OCI-LY1 (cell line): ENCODE measurements around the gene GLT6D1.

Experiments used
- H2AFZ ChIP-seq: fragments of 200-600 bp; sonication (generic), shearing (Covaris generic); 2 replicates; pipeline ENCODE4 v1.6.0; 2014; ENCODE audit warnings: antibody characterized with exemption, mild to moderate bottlenecking, low read length
- H3F3A ChIP-seq: fragments of 200-600 bp; sonication (generic), shearing (Covaris generic); 2 replicates; pipeline ENCODE4 v1.6.0; 2014; ENCODE audit warnings: mild to moderate bottlenecking, antibody characterized with exemption, low read length, moderate library complexity; ENCODE audit not compliant: insufficient read depth
- H3K27ac ChIP-seq: fragments of 200-600 bp; sonication (generic); 2 replicates; pipeline ENCODE4 v1.5.1; 2014; ENCODE audit warnings: low read length, mixed run types, mild to moderate bottlenecking, low read depth; ENCODE audit not compliant: poor library complexity, severe bottlenecking
- H3K27me3 ChIP-seq: fragments of 200-600 bp; sonication (generic); 2 replicates; pipeline ENCODE4 v1.6.0; 2014; ENCODE audit warnings: antibody characterized with exemption, mild to moderate bottlenecking, low read length, moderate library complexity; ENCODE audit not compliant: insufficient read depth
- H3K36me3 ChIP-seq: fragments of 200-600 bp; sonication (generic); 2 replicates; pipeline ENCODE4 v1.6.1; 2014; ENCODE audit warnings: mild to moderate bottlenecking, antibody characterized with exemption, low read length, moderate library complexity, mixed read lengths; ENCODE audit not compliant: insufficient read depth
- H3K4me1 ChIP-seq: fragments of 200-600 bp; sonication (generic); 2 replicates; pipeline ENCODE4 v1.5.1; 2014; ENCODE audit warnings: mild to moderate bottlenecking, low read length, moderate library complexity; ENCODE audit not compliant: insufficient read depth, severe bottlenecking
- H3K4me2 ChIP-seq: fragments of 200-600 bp; sonication (generic), shearing (Covaris generic); 2 replicates; pipeline ENCODE4 v1.6.1; 2014; ENCODE audit warnings: low read length
- H3K4me3 ChIP-seq: fragments of 200-600 bp; sonication (generic); 2 replicates; pipeline ENCODE4 v1.5.1; 2014; ENCODE audit warnings: low read length, low read depth, mild to moderate bottlenecking, mixed read lengths; ENCODE audit not compliant: poor library complexity, severe bottlenecking
- H3K79me2 ChIP-seq: fragments of 200-600 bp; shearing (Covaris generic); 2 replicates; pipeline ENCODE4 v1.6.1; 2016; ENCODE audit warnings: mixed run types, low read length, mixed read lengths; ENCODE audit not compliant: insufficient read depth
- H3K9ac ChIP-seq: fragments of 200-600 bp; sonication (generic), shearing (Covaris generic); 2 replicates; pipeline ENCODE4 v1.6.1; 2014; ENCODE audit warnings: mild to moderate bottlenecking, low read length, mixed read lengths
- H3K9me2 ChIP-seq: fragments of 200-600 bp; sonication (generic), shearing (Covaris generic); 2 replicates; pipeline ENCODE4 v1.6.1; 2014; ENCODE audit warnings: low read depth, mild to moderate bottlenecking, low read length, mixed read lengths
- H3K9me3 ChIP-seq: fragments of 200-600 bp; shearing (Covaris generic); 2 replicates; pipeline ENCODE4 v1.6.1; 2014; ENCODE audit warnings: low read length, mixed read lengths
- H4K20me1 ChIP-seq: fragments of 200-600 bp; sonication (generic), shearing (Covaris generic); 2 replicates; pipeline ENCODE4 v1.6.0; 2016; ENCODE audit warnings: mild to moderate bottlenecking, low read length; ENCODE audit not compliant: insufficient read depth
- CTCF ChIP-seq: fragments of 200-600 bp; sonication (generic), shearing (Covaris generic); IDR thresholded peaks from 2 replicates; pipeline ENCODE4 v1.5.1; 2017; ENCODE audit warnings: mild to moderate bottlenecking, antibody characterized with exemption, low read length, moderate library complexity, mixed read lengths
- EZH2 ChIP-seq: fragments of 200-600 bp; sonication (generic), shearing (Covaris generic); IDR thresholded peaks from 2 replicates; pipeline ENCODE4 v1.8.0; 2017; ENCODE audit warnings: borderline replicate concordance, mixed run types, mild to moderate bottlenecking, antibody characterized with exemption, low read length, moderate library complexity, mixed read lengths

GLT6D1 gene

DNA sequence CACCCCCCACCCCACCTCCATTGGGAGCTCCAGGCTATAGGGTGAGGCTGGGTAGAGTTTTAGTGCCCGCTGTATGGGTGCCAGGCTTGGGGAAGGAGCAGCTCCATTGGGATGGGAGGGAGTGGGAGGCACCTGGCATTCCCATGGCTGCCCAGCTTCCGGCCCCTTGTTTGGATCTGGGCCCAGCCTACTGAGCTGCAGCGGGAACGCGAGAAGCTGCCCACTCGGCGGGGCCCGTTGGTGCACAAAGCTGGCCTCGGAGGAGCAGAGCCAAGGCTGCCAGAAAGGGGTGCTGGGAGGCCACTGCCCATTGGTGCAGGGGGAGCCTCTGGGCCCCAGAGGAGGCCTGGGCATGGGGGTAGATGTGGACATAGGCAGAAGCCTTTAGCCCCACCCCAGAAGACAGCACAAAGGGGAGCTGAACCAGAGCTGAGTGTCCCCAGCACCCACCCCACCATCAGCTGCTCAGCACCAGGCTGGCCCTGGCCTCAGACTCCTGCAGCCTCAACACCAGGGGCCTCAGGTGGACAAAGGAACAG, 28.2 kb upstream of the GLT6D1 start:
- Histone ChIP-seq H3K4me3 (no peak overlapping the region), H3K36me3 (no peaks in the 10 kb centered on the region), H2AFZ (no peak overlapping the region), H3K9me3 (no peaks in the 10 kb centered on the region), H3K27ac (no peak overlapping the region), H3F3A (no peaks in the 10 kb centered on the region), H3K27me3 (no peaks in the 10 kb centered on the region; the same call in 1 of the 2 replicates), H3K4me2 (no peak overlapping the region), H3K4me1 (no peaks in the 10 kb centered on the region), H3K9me2 (no peaks in the 10 kb centered on the region), H3K9ac (no peak overlapping the region), H3K79me2 (no peaks in the 10 kb centered on the region), H4K20me1 (no peaks in the 10 kb centered on the region)
- TF ChIP-seq EZH2 (no peak), CTCF (no peak)

DNA sequence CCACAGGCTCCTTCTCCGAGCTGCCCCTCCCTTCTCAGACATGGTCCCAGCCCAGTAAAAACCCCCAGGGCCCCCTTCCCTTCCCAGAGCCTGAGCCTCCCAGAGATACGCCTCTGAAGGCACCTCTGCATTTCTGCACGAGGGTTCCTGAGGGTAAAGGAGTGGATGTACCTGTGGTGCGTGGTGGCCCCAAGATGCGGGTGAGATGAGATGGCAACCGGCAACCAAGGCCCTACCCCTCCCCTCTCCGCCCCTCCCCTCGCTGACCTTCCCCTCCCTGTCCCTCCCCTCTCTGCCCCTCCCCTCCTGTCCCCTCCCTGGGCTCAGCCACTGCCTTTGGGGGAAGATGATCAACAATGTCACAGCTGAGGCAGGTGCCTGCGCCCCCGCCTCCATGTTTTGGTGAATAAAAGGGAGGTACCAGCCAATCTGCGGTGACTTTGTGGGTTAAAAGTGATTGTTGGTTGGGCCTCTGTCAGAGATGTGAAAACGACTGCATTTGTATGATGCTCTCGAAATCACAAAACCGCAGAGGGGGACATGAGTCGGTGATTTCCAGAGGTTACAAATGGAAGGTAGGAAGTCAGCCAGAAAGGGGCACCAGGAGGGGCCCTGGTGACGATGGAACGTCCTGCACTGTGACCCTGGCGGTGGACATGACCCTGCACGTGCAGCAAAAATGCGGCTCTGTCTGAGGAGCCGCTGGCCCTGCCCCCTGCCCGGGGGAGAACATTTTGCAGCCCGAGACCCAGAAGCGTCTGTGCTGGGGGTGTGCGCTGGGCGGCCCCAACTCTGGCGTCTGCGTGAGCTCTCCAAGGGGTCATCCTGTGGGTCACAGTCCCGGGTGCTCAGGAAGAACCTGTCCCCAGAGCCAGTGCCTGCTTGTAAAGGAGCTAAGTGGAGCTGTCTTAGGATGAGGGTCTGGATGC, 27.5 kb upstream of the GLT6D1 start:
- no peak overlapping the region for H3K4me3 ChIP-seq
- no peaks in the 10 kb centered on the region for H3F3A ChIP-seq
- no peak overlapping the region for H3K4me2 ChIP-seq
- H4K20me1 ChIP-seq: no peaks in the 10 kb centered on the region
- H3K4me1 ChIP-seq: no peaks in the 10 kb centered on the region
- H3K79me2 ChIP-seq: no peaks in the 10 kb centered on the region
- no peak overlapping the region for H3K9ac ChIP-seq
- no peak overlapping the region for H2AFZ ChIP-seq
- H3K27me3 ChIP-seq: no peaks in the 10 kb centered on the region; the same call in 1 of the 2 replicates
- no peaks in the 10 kb centered on the region for H3K36me3 ChIP-seq
- no peaks in the 10 kb centered on the region for H3K9me3 ChIP-seq
- TF ChIP-seq CTCF: no peak
- no peak for TF ChIP-seq EZH2
- H3K9me2 ChIP-seq: no peaks in the 10 kb centered on the region
- H3K27ac ChIP-seq: no peak overlapping the region

- H3K27ac ChIP-seq: no peak overlapping the region
- TF ChIP-seq EZH2: no peak
- TF ChIP-seq CTCF: no peak
- no peaks in the 10 kb centered on the region for H3K4me1 ChIP-seq
- no peak overlapping the region for H3K9ac ChIP-seq
- no peaks in the 10 kb centered on the region for H3K9me2 ChIP-seq
- H3K4me2 ChIP-seq: no peak overlapping the region
- no peaks in the 10 kb centered on the region for H3K79me2 ChIP-seq
- H3K36me3 ChIP-seq: no peaks in the 10 kb centered on the region
- H2AFZ ChIP-seq: no peak overlapping the region
- H3K27me3 ChIP-seq: no peaks in the 10 kb centered on the region; the same call in 1 of the 2 replicates
- no peaks in the 10 kb centered on the region for H3K9me3 ChIP-seq
- no peak overlapping the region for H3K4me3 ChIP-seq
- no peaks in the 10 kb centered on the region for H4K20me1 ChIP-seq
- no peaks in the 10 kb centered on the region for H3F3A ChIP-seq
These were observed 26.5 kb upstream of the GLT6D1 start for GRCh38 chr9:135665795-135666189.
